MM.1S (cell line): Measurements from ENCODE around the gene KRT78.

Source experiments
- CTCF ChIP-seq: fragments of 300-600 bp; sonication (generic); IDR thresholded peaks from 2 replicates; pipeline ENCODE4 v1.5.1; 2016; ENCODE audit warnings: antibody characterized with exemption, low read length, mixed read lengths
- EZH2 ChIP-seq: fragments of 300-600 bp; sonication (generic); optimal IDR thresholded peaks from 2 replicates; pipeline ENCODE3; 2017; ENCODE audit warnings: low read depth, mild to moderate bottlenecking, antibody characterized with exemption, low read length, mixed read lengths
- EZH2phosphoT487 ChIP-seq: fragments of 300-600 bp; sonication (generic); IDR thresholded peaks from 2 replicates; pipeline ENCODE4 v1.6.1; 2018; ENCODE audit warnings: antibody characterized with exemption, low read length

DNA sequence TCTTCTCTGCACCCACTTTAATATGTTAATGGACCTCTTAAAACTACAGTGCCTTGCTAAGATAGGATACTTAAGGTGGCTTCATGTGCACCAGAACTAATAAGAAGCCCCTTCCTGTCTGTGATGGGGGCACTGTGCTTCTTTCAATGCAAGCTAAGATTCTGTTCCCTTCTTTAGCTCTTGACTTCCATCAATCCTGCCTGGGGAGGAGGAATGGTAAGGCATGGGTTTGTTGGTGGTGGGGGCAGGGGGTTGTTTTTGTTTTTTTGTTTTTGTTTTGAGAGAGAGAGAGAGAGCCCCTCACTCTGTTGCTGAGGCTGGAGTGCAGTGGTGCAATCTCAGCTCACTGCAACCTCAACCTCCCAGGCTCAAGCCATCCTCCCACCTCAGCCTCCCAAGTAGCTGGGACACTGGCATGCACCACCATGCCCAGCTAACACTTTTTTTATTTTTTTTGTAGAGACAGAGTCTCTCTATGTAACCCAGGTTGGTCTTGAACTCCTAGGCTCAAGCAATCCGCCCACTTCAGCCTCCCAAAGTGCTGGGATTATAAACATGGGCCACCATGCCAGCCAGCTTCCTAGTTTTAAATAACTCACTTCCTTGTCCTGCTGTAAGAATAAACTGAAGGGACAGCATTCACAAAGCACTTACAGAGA, 48.4 kb downstream of the KRT78 start:
- TF ChIP-seq CTCF, result no peak
- TF ChIP-seq EZH2, result no peak
- no peak for TF ChIP-seq EZH2phosphoT487
